ENCODE data around the gene FADS1. TPM values are rescaled to one million over a fixed set of nuclear protein-coding genes. Genes with fewer than 3 reads are reported as not detected.

The FADS1 gene
- total RNA-seq, 1 donor from 2014 or later, result 248 TPM

DNA sequence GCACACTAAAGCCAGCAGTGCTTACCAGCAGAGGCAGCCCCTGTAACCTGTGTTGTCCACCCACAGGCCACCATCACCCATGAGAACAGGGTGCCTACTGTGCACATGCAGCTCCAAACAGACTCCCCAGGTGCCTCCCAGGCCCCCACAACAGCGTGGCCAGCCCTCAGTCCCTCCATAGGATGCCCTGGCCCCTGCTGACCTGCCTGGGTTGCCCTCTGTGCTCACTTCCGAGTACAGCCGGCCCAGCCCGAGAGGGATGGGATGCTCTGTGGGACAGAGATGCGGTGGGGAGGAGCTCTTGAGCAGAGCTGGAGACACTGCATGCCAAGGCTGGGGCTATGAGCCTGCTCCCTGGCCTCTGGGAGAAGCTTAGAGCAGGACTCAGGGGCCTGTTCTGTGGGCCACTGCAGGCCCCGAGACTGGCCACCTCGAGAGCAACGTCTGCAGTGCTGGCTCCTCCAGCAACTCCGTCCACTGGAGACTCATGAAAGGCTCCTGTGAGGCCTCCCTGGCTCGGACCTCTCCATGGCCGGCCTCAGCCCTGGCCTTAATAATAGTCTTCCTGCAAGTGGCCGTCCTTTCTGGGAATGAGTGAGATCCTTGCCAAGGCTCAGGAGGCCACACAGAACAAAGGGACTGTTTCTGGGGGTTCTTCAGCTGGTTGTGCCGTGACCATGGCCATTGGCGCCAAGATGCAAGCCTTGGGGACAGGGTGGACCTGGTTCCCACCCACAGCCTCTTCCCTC lies 38.3 kb upstream of the FADS1 start:
- TF ChIP-seq, protein P1, sequence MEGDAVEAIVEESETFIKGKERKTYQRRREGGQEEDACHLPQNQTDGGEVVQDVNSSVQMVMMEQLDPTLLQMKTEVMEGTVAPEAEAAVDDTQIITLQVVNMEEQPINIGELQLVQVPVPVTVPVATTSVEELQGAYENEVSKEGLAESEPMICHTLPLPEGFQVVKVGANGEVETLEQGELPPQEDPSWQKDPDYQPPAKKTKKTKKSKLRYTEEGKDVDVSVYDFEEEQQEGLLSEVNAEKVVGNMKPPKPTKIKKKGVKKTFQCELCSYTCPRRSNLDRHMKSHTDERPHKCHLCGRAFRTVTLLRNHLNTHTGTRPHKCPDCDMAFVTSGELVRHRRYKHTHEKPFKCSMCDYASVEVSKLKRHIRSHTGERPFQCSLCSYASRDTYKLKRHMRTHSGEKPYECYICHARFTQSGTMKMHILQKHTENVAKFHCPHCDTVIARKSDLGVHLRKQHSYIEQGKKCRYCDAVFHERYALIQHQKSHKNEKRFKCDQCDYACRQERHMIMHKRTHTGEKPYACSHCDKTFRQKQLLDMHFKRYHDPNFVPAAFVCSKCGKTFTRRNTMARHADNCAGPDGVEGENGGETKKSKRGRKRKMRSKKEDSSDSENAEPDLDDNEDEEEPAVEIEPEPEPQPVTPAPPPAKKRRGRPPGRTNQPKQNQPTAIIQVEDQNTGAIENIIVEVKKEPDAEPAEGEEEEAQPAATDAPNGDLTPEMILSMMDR (conservative IDR thresholded peaks at IDR 0.05), result no peak
- no peak overlapping the region for H3K27ac Mint-ChIP-seq (ENCODE audit: unreplicated experiment)
- H3K27me3 Mint-ChIP-seq (ENCODE audit: low read depth), result no peaks in the 10 kb centered on the region
- peaks cover 36% of the 10 kb centered on the region for H3K36me3 Mint-ChIP-seq (ENCODE audit: low read depth)
- no peak overlapping the region for H3K4me3 Mint-ChIP-seq
- DNase-seq (ENCODE audit: low read depth, low spot score), result no peak
- peaks cover 33% of the 10 kb centered on the region for H3K4me1 Mint-ChIP-seq
- H3K9me3 Mint-ChIP-seq, result no peaks in the 10 kb centered on the region

DNA sequence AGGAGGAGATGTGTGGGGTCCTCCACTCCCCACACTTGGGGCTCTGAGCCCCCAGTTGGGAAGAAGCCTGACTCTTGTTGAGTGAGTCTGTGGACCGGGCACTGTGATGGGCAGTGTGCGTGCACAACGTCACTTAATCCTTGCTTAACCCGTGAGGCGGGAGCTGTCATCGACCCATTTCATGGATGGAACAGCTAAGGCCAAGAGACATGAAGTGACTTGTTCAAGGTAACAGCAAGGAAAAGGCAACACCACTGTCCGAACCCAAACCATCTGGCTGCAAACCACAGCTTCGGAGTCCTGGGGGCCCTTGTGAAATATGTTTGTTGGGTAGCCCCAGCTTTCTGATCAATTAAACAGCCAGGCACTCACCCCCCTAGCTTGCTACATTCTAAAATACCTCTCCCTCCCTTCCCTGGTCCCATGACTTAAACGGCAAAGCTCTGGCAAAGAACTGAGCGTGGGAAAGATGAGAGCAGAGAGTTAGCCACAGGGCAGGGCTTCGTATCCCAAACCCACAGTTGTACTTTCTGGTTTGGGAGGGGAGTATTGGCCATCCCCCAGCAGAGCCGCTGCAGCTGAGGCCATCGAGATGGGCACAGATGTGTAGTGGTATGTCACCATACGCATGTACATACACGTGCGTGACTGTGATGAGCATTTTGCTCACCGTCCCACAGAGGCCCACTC lies 37.5 kb upstream of the FADS1 start:
- DNase-seq (ENCODE audit: low read depth, low spot score), result no peak
- TF ChIP-seq, protein P1 (conservative IDR thresholded peaks at IDR 0.05), result no peak
- Mint-ChIP-seq H3K27me3 (ENCODE audit: low read depth) (no peaks in the 10 kb centered on the region), H3K27ac (ENCODE audit: unreplicated experiment) (no peak overlapping the region), H3K9me3 (no peaks in the 10 kb centered on the region), H3K36me3 (ENCODE audit: low read depth) (peaks cover 35% of the 10 kb centered on the region), H3K4me3 (peak overlapping the region; percentile 57), H3K4me1 (peaks cover 37% of the 10 kb centered on the region)

DNA sequence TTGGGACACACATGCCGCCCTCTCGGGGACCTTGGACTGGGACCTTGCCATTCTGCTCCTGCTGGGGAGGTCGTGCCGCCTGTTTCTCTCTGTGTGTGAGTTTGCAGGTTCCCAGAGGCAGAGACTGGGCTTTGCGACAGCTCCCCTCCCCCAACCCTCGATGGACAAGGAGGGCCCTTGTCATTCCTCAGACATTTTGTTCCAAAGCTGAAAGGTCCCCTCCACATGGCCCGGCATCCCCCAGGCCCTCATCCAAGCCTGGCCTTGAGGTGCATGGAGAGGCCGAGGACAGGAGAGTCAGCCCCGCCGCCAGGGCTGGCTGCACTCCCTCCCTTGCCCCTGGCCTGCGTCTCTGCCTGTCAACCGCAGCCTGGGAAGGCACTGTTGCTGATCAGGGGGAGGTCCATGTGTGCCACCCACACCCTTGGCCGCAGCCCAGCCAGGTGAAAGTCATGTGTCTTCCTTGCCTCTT lies 36.9 kb upstream of the FADS1 start:
- peaks cover 37% of the 10 kb centered on the region for H3K4me1 Mint-ChIP-seq
- H3K27ac Mint-ChIP-seq (ENCODE audit: unreplicated experiment), result peak overlapping the region; percentile 57
- H3K36me3 Mint-ChIP-seq (ENCODE audit: low read depth), result peaks cover 33% of the 10 kb centered on the region
- TF ChIP-seq, protein P1 (conservative IDR thresholded peaks at IDR 0.05), result no peak
- no peaks in the 10 kb centered on the region for H3K27me3 Mint-ChIP-seq (ENCODE audit: low read depth)
- no peak for DNase-seq (ENCODE audit: low read depth, low spot score)
- no peaks in the 10 kb centered on the region for H3K9me3 Mint-ChIP-seq
- peak overlapping the region; percentile 57 for H3K4me3 Mint-ChIP-seq

DNA sequence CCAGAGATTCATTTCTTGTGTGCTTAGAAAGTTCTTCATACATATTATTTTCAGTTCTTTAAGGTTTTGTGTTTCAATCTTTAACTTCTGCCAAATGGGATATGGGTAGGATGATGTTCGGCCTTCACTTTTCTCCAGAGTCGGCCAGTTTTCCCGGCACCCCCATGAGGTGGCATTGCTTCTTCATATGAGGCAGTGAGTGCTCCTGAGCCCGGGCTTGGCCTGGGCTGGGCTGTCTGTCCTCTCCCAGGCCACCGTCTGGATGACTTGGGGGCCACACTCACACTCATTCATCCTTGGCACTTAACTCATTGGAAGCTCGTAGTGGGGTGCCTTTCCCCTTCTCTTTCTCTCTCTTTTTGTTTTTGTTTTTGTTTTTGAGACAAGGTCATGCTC lies 35.1 kb upstream of the FADS1 start:
- Mint-ChIP-seq H3K36me3 (ENCODE audit: low read depth) (peaks cover 47% of the 10 kb centered on the region), H3K4me3 (peak overlapping the region; percentile 51), H3K27ac (ENCODE audit: unreplicated experiment) (no peak overlapping the region), H3K27me3 (ENCODE audit: low read depth) (no peaks in the 10 kb centered on the region), H3K9me3 (no peaks in the 10 kb centered on the region), H3K4me1 (peaks cover 47% of the 10 kb centered on the region)
- DNase-seq (ENCODE audit: low read depth, low spot score), result no peak
- TF ChIP-seq, protein P1 (conservative IDR thresholded peaks at IDR 0.05), result no peak

DNA sequence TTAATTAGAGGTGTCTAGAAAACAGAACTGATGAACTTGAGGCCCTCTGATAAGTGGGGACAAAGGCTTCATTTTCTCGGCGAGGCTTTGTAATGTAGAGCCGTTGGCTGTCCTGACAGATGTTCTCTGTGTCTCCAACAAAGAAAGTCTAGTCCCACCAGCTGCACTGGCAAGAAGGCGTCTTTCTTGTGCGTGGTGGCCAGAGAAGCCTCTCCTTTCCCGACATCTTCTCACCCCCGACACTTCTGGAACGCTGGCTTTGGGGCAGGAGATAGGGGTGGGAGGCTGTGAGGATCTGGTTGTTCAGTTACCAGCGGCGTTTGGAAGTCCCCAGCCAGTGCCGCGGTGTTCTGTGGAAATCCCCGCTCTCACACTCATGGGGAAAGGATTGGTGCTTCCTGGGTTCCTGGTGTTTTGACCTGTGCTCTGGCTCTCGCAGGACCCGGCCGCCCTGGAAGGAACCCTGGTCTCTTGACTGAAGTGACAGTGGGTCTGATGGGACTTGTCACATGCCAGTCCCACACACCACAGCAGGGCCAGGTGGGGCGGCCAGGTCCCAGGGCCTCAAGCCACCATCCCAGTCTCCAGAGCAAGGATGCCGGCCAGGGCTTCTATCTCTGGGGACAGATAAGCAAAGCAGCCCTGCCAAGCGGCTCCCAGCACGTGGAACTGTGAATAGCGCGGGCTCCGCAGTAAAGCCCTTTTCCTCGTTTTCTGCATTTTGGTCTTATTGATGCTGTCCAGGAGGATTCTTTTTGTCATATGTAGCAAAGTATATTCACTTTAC lies 34.5 kb upstream of the FADS1 start:
- Mint-ChIP-seq H3K36me3 (ENCODE audit: low read depth) (peaks cover 52% of the 10 kb centered on the region), H3K4me1 (peaks cover 49% of the 10 kb centered on the region), H3K27me3 (ENCODE audit: low read depth) (no peaks in the 10 kb centered on the region), H3K9me3 (no peaks in the 10 kb centered on the region), H3K4me3 (peak overlapping the region; percentile 51), H3K27ac (ENCODE audit: unreplicated experiment) (peak overlapping the region; percentile 67)
- no peak for DNase-seq (ENCODE audit: low read depth, low spot score)
- TF ChIP-seq, protein P1 (conservative IDR thresholded peaks at IDR 0.05), result no peak

Measured in neural crest cell (in vitro differentiated cells).